Measurements from ENCODE around the gene ACBD5.

Gene ACBD5

DNA sequence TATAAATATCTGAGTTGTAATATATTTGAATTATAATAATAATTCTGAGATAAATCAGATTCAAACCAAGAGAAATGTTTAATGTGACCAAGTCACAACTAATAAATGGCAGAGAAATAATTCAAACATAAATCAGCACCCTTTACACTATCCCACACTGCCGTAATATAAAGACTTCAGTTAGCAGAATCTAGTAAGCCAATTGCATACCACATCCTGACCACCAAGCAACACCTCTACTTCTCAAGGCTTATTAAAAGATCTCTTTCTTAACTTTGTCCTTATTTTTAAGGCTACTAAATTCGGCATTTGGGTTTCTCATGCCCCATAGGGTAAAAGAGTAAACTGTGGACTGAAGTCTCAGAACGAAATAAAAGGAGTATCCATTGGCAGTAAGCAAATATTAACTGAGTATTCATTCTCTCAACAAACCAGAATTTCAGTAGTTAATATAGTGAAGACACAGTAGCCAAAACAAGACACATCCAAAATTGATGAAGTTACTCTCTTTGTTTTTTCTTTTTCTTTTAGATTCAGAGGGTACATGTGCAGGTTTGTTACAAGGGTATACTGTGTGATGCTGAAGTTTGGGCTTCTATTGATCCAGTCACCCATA, 14.8 kb downstream of the ACBD5 start:
- Histone ChIP-seq H3K9me3 (ENCODE audit: low read length) (no peaks in the 10 kb centered on the region), H3K4me1 (ENCODE audit: insufficient read depth, low read length) (no peaks in the 10 kb centered on the region), H3K4me3 (ENCODE audit: low read length) (no peak overlapping the region), H2AFZ (ENCODE audit: low read depth, low read length) (no peak overlapping the region), H3K27me3 (ENCODE audit: insufficient read depth, low read length) (no peaks in the 10 kb centered on the region), H3K36me3 (ENCODE audit: insufficient read depth, low read length) (peaks cover 25% of the 10 kb centered on the region)

DNA sequence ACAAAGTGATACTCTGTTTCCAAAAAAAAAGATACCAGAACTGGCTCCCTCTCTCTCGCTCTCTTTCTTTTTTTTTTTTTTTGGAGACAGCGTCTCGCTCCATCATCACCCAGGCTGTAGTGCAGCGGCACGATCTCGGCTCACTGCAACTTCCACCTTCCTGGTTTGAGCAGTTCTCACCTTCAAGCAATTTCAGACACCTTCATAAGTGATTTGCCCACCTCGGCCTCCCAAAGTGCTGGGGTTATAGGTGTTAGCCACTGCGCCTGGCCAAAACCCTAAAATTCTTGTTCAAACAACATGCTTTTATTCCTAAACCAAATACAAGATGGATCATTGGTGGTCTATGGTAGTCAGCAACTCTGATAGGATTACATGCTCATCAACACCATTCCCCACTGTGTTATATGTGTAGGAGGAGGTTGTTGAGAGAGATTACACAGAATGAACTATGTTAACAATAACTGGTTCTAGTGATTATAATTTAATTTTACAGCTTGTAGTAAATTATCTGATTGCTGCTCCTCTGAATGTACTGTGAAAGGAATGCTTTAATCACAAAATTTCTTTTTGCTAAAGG, 15.5 kb downstream of the ACBD5 start:
- Histone ChIP-seq H3K27me3 (ENCODE audit: insufficient read depth, low read length) (no peaks in the 10 kb centered on the region), H3K36me3 (ENCODE audit: insufficient read depth, low read length) (peaks cover 28% of the 10 kb centered on the region), H3K9me3 (ENCODE audit: low read length) (no peaks in the 10 kb centered on the region), H3K4me1 (ENCODE audit: insufficient read depth, low read length) (no peaks in the 10 kb centered on the region), H3K4me3 (ENCODE audit: low read length) (no peak overlapping the region), H2AFZ (ENCODE audit: low read depth, low read length) (no peak overlapping the region)

DNA sequence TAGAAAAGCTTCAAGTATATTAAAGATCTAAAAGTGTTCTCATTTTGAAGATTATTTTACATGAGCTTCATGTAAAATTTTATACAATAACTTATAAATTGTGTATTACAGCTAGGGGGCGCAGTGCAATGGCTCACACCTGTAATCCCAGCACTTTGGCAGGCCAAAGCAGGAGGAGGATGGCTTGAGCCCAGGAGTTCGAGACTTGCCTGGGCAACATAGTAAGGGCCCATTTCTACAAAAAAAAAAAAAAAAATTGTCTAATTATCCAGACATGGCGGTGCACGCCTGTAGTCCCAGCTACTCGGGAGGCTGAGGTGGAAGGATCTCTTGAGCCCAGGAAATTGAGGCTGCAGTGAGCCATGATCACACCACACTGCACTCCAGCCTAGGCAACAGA, 16.6 kb downstream of the ACBD5 start:
- Histone ChIP-seq H2AFZ (ENCODE audit: low read depth, low read length) (no peak overlapping the region), H3K36me3 (ENCODE audit: insufficient read depth, low read length) (peaks cover 31% of the 10 kb centered on the region), H3K27me3 (ENCODE audit: insufficient read depth, low read length) (no peaks in the 10 kb centered on the region), H3K4me3 (ENCODE audit: low read length) (no peak overlapping the region), H3K4me1 (ENCODE audit: insufficient read depth, low read length) (no peaks in the 10 kb centered on the region), H3K9me3 (ENCODE audit: low read length) (no peaks in the 10 kb centered on the region)

DNA sequence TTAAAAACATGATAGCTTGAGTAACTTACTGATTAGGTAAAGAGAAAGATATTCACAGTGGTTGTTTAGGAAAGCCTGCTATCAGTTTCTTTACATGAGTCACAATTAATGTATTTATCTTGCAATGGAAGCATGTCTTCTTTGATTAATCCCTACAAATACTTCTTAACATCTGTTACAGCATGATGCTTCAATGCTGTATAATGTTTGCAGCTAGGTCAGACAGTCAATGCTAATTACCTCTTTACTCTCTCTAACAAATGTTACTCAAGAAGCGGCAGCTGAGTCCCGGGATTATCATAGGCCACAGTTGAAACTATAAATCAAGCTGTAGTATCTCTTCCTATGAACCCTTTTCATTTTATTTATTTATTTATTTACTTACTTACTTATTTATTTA, 33.2 kb downstream of the ACBD5 start:
- Histone ChIP-seq H3K27me3 (ENCODE audit: insufficient read depth, low read length) (no peaks in the 10 kb centered on the region), H3K36me3 (ENCODE audit: insufficient read depth, low read length) (peaks cover 50% of the 10 kb centered on the region), H3K9me3 (ENCODE audit: low read length) (no peaks in the 10 kb centered on the region)

DNA sequence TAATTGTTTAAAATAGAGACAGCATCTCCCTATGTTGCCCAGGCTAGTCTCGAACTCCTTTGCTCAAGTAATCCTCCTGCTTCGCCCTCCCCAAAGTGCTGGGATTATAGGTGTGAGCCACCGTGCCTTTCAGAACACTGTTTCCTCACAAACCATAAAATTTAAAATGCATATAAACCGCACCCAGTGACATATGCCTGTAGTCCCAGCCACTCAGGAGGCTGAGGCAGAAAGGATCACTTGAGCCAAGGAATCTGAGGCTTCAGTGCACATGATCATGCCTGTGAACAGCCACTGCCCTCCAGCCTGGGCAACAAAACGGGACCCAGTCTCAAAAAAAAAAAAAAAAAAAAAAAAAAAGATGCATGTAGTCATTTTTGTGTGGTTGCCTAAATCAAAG, 36.8 kb downstream of the ACBD5 start:
- peaks cover 39% of the 10 kb centered on the region for H3K36me3 ChIP-seq (ENCODE audit: insufficient read depth, low read length)
- no peak overlapping the region for H2AFZ ChIP-seq (ENCODE audit: low read depth, low read length)
- H3K9me3 ChIP-seq (ENCODE audit: low read length), result no peaks in the 10 kb centered on the region
- H3K4me3 ChIP-seq (ENCODE audit: low read length), result no peak overlapping the region
- no peaks in the 10 kb centered on the region for H3K4me1 ChIP-seq (ENCODE audit: insufficient read depth, low read length)
- H3K27me3 ChIP-seq (ENCODE audit: insufficient read depth, low read length), result no peaks in the 10 kb centered on the region

More for the DNA sequence above, 33.2 kb downstream of the ACBD5 start:
- H3K4me1 ChIP-seq (ENCODE audit: insufficient read depth, low read length), result no peaks in the 10 kb centered on the region
- no peak overlapping the region for H2AFZ ChIP-seq (ENCODE audit: low read depth, low read length)
- H3K4me3 ChIP-seq (ENCODE audit: low read length), result no peak overlapping the region

DNA sequence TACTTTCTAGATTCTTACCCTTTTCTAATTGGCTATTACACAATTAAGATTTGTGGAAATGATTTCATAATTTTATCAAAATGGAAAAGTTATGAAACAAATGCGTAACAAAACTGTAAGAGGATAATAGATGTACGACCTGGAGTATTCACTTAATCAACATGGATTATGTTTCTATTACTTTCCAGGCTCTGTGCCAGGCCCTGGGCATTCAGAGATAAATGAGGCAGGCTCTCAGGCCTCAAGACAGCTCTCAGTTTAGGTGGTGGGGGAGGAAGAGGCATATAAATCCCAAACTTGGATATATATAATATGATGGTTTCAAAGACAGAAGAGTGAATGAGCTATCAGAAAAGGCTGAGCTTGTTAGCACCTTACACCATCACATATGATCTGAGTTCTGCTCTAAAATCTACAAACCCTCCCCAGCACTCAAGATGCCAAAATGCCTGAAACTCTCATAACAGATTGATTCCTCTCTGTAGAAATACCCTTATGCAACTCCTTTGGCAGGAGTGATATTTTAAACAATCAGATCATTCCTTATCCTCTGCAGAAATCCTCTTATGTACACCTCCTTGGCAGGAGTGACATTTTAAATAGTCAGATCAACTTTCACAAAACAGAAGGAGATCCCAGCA, 42.5 kb downstream of the ACBD5 start:
- Histone ChIP-seq H3K27me3 (ENCODE audit: insufficient read depth, low read length) (no peaks in the 10 kb centered on the region), H3K9me3 (ENCODE audit: low read length) (no peaks in the 10 kb centered on the region), H3K4me1 (ENCODE audit: insufficient read depth, low read length) (no peaks in the 10 kb centered on the region), H3K36me3 (ENCODE audit: insufficient read depth, low read length) (peaks cover 21% of the 10 kb centered on the region), H2AFZ (ENCODE audit: low read depth, low read length) (no peak overlapping the region), H3K4me3 (ENCODE audit: low read length) (no peak overlapping the region)

DNA sequence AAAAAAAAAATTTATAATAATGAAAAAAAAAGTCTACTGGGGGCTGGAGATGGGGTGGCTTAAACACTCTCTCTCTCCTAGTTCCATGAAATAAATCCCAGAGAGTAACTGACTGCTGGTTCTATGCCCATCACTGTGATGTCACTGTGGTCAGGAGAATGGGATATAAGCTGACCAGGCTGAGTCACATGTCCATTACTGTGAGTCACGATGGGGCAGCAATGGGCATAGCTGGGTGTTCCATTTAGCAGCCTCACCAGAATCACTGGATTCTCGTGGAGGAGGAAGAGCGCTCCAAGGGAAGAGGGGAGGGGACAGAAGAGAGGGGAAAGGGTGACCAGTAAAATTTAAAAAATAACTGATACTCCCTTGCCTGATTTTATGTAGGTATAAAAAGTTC, 48.3 kb downstream of the ACBD5 start:
- Histone ChIP-seq H3K9me3 (ENCODE audit: low read length) (no peaks in the 10 kb centered on the region), H3K27me3 (ENCODE audit: insufficient read depth, low read length) (no peaks in the 10 kb centered on the region)

DNA sequence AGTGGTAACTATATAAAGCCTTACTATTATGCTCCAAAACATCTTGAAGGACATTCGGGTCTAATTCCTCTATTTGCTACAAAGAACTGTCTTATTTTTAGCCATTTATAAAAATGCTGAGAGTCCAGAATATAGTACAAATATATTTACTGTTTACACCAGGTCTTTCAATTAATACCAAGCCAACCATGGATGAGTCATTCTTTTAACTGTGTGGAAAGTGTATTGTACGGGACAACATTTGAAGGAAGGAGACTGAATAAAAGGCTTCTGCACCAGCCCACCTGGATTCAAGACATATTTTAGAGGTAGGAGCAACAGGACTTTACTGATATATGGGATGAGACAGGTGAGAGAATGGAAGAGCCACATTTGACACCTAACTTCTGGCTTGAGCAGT, 50.1 kb downstream of the ACBD5 start:
- Histone ChIP-seq H2AFZ (ENCODE audit: low read depth, low read length) (no peak overlapping the region), H3K4me3 (ENCODE audit: low read length) (no peak overlapping the region), H3K27me3 (ENCODE audit: insufficient read depth, low read length) (no peaks in the 10 kb centered on the region), H3K4me1 (ENCODE audit: insufficient read depth, low read length) (no peaks in the 10 kb centered on the region), H3K36me3 (ENCODE audit: insufficient read depth, low read length) (peaks cover 19% of the 10 kb centered on the region), H3K9me3 (ENCODE audit: low read length) (no peaks in the 10 kb centered on the region)

More for the DNA sequence above, 48.3 kb downstream of the ACBD5 start:
- peaks cover 12% of the 10 kb centered on the region for H3K36me3 ChIP-seq (ENCODE audit: insufficient read depth, low read length)
- no peak overlapping the region for H3K4me3 ChIP-seq (ENCODE audit: low read length)
- H2AFZ ChIP-seq (ENCODE audit: low read depth, low read length), result no peak overlapping the region
- no peaks in the 10 kb centered on the region for H3K4me1 ChIP-seq (ENCODE audit: insufficient read depth, low read length)

DNA sequence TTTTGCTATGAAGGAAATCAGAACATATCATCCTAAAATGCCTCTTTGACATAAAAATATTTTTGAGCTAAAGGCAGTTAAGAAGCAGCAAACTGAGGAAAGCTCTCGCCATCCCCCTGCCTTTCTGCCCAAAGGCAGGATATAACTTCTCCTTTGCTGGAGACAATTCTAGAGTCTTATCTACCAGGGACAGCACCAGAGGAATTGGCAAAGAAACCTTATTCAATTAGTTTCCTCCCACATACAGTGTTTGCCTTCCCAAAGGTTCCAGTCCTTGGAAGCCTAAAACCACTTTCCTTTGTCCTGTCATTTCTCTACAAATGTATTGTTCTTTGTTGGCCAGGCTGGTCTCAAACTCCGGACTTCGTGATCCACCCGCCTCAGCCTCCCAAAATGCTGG, 51.7 kb downstream of the ACBD5 start:
- H3K9me3 ChIP-seq (ENCODE audit: low read length), result no peaks in the 10 kb centered on the region
- peaks cover 31% of the 10 kb centered on the region for H3K36me3 ChIP-seq (ENCODE audit: insufficient read depth, low read length)
- H2AFZ ChIP-seq (ENCODE audit: low read depth, low read length), result no peak overlapping the region
- no peaks in the 10 kb centered on the region for H3K4me1 ChIP-seq (ENCODE audit: insufficient read depth, low read length)
- no peak overlapping the region for H3K4me3 ChIP-seq (ENCODE audit: low read length)
- H3K27me3 ChIP-seq (ENCODE audit: insufficient read depth, low read length), result no peaks in the 10 kb centered on the region

DNA sequence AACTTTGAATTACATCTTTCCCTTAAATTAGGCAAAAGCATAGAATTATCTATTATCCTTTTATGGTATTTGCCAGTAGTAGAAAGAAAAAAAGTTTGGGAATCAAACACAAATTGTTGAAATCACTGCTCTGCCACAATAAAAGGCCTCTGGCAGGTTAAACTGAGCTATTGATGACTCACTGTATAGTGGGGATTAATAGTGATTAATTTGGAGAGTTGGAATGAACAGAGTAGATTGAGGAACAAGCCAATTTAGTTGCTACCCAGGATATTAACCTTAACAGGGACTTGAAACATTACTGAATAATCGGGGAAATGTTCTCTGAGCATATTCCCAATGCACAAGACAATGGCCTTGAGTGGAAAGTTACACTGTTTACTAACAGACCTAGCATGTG, 52.3 kb downstream of the ACBD5 start:
- Histone ChIP-seq H3K4me3 (ENCODE audit: low read length) (no peak overlapping the region), H3K36me3 (ENCODE audit: insufficient read depth, low read length) (peaks cover 36% of the 10 kb centered on the region), H3K27me3 (ENCODE audit: insufficient read depth, low read length) (no peaks in the 10 kb centered on the region), H3K4me1 (ENCODE audit: insufficient read depth, low read length) (no peaks in the 10 kb centered on the region), H2AFZ (ENCODE audit: low read depth, low read length) (no peak overlapping the region), H3K9me3 (ENCODE audit: low read length) (no peaks in the 10 kb centered on the region)

DNA sequence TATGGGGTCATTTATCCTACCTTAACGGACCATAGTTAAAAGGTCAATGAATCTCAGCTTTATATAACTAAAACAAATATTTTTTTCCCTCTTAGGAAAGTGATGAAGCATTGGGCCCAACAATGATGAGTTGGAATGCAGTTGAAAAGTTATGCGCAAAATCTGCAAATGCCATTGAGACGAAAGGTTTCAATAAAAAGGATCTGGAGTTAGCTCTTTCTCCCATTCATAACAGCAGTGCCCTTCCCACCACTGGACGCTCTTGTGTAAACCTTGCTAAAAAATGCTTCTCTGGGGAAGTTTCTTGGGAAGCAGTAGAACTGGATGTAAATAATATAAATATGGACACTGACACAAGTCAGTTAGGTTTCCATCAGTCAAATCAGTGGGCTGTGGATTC, 70.7 kb downstream of the ACBD5 start:
- Histone ChIP-seq H2AFZ (ENCODE audit: low read depth, low read length) (no peak overlapping the region), H3K4me1 (ENCODE audit: insufficient read depth, low read length) (no peaks in the 10 kb centered on the region), H3K36me3 (ENCODE audit: insufficient read depth, low read length) (peaks cover 69% of the 10 kb centered on the region), H3K9me3 (ENCODE audit: low read length) (no peaks in the 10 kb centered on the region), H3K27me3 (ENCODE audit: insufficient read depth, low read length) (no peaks in the 10 kb centered on the region), H3K4me3 (ENCODE audit: low read length) (no peak overlapping the region)

DNA sequence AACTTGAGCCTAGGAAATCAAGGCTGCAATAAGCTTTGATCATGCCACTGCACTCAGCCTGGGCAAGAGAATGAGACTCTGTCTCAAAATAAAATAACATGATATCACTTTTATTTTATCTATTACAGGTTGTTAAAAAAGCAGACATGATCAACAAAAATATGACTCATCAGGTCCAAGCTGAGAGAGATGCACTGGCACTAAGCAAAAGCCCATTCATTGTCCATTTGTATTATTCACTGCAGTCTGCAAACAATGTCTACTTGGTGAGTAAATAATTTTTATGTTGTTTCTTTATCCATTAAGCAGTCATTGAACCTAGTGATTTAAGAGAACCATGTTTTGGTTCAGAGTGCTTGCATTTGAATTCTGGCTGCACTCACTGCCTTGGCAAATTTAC, 82.2 kb downstream of the ACBD5 start:
- H2AFZ ChIP-seq (ENCODE audit: low read depth, low read length), result no peak overlapping the region
- H3K27me3 ChIP-seq (ENCODE audit: insufficient read depth, low read length), result no peaks in the 10 kb centered on the region
- H3K4me3 ChIP-seq (ENCODE audit: low read length), result no peak overlapping the region
- peaks cover 35% of the 10 kb centered on the region for H3K36me3 ChIP-seq (ENCODE audit: insufficient read depth, low read length)
- H3K4me1 ChIP-seq (ENCODE audit: insufficient read depth, low read length), result peaks cover 9% of the 10 kb centered on the region
- H3K9me3 ChIP-seq (ENCODE audit: low read length), result no peaks in the 10 kb centered on the region

DNA sequence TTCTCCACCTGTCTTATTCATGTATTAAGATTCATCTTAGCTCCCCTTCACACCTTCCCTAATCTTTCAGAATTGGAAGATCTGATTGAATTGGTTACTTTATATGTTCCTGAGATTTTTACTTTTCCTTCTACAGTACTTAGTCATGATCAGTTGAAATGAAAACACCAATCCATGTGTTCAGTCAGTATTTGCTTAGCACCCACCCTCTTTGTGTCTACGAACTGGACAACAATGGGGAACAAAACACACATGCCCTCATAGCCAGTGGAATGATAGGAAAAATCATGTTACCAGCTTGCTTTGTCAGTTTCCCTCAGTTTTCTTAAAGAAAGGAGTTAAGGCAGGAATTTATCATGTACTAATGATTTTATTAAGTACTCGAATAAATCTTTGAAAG, 83.4 kb downstream of the ACBD5 start:
- H3K36me3 ChIP-seq (ENCODE audit: insufficient read depth, low read length), result peaks cover 31% of the 10 kb centered on the region
- H3K27me3 ChIP-seq (ENCODE audit: insufficient read depth, low read length), result no peaks in the 10 kb centered on the region
- no peaks in the 10 kb centered on the region for H3K9me3 ChIP-seq (ENCODE audit: low read length)
- peak overlapping the region; percentile 99 for H3K4me3 ChIP-seq (ENCODE audit: low read length)
- H3K4me1 ChIP-seq (ENCODE audit: insufficient read depth, low read length), result peaks cover 18% of the 10 kb centered on the region
- H2AFZ ChIP-seq (ENCODE audit: low read depth, low read length), result no peak overlapping the region
